Stimulated activated CD4-positive, alpha-beta T cell treated with anti-CD3 and anti-CD28 coated beads, Interleukin-12 subunit alpha, Interleukin-12 subunit beta, amount 100 ng/mL, for 4 hours (primary cell): ENCODE data around the gene UCP2.
A peak's percentile ranks its signal among the peaks of the same experiment; 100 is the strongest.
"Not testable (repeated sequence)": the region's sequence is repeated elsewhere in the genome, so short reads cannot be mapped to it uniquely, and the experiment has no call there.

Experiments used
- DNase-seq: peaks from one replicate; pipeline ENCODE4 v3.0.0-alpha.2; 2020

Gene UCP2

DNA sequence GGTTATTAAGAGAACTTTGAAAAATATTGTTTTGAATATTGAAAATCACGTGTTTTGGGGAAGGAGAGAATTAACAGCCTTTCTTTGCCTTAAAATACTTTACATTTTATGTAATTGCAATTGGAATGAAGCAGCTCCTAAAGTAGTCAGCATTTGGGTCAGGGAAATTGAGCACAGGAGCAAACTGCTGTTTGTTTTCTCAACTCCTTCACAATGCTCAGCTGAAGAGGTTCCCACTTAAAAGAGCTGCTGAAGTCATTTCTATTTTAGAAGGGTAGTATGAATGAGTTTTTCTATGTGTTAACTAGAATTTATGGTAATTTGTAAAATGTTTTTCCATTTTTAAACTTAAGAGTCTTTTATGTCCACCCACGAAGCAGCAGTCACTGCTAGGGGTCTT lies 8.1 kb upstream of the UCP2 start:
- DNase-seq: no peak

DNA sequence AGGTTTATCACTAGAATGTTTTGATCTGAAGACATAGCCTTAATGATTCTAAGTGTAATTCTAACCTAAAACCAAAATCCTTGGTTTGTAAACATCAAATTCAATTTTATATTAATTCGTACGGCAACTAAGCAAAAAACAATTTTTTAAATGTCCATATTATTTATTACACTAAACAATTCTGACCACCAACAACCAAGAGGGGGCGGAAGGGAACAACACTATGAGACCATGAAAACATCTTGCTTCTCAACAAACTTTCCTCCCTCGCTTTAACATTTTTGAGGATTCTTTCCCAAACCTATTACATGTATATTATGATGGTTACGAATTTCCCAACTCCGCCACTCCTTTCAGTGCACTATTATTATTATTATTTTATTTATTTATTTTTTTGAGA lies 6.5 kb upstream of the UCP2 start:
- no peak for DNase-seq

DNA sequence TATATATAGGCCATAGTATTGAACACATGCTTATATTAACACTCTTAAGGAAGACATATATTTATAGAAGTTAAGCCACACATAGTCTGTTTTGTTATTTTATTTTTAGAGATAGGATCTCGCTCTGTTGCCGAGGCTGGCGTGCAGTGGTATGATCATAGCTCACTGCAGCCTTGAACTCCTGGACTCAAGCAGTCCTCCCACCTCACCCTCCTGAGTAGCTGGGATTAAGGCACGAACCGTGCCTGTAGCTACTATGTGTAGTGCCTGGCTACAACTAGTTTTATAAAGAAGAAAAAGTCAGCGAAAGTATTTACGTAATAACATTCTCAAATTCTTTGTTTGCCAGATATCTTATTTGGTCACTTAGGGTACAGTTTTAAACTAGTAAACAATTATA lies 5.6 kb upstream of the UCP2 start:
- no peak for DNase-seq

DNA sequence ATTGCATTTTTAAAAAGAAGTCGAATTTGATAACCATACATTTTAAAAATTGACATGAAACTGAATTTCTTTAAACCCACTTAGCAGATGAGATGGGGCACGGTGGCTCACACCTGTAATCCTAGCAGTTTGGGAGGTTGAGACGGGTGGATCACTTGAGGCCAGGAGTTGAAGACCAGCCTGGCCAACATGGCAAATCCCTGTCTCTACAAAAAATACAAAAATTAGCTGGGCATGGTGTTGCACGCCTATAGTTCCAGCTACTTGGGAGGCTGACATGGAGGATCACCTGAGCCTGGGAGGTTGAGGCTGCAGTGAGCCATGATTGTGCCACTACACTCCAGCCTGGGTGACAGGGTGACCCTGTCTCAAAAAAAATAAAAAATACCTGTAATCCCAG lies 3.0 kb upstream of the UCP2 start:
- DNase-seq: not testable (repeated sequence)

DNA sequence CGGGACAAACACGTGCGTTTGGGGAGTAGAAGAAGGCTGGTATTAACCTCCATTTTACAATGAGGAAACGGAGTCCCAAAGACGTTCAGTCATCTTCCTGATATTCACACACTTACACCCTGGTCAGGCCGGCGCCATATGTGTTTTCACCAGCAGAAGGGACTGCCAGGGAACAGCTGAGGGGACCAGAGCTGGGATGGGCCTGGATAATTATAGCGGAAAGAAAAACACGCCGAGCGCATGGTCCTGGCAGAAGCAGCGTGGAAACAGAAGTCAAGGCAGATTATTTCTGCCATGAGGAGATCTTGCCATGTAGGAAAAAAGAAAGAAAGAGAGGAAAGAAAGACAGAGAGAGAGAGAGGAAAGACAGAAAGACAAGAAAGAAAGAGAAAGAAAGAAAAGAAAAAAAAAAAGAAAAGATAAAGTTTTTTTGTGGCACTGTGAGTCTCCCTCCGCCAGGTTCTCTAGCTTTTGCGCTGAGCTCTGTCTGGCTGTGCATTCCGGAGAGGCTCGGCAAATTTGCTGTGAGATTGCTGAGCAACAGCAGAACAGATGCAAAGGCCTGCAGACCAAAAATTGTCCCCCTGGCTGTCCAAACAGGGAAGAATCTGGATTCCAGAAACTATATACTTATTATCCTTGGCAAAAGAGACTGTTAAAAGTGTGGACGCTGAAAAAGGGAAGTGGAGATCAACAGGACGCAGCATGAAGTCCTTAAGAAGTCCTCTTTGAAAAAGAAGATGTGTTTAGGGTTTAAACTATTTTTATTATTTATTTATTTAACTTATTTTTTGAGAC lies 1.3 kb upstream of the UCP2 start:
- no peak for DNase-seq

DNA sequence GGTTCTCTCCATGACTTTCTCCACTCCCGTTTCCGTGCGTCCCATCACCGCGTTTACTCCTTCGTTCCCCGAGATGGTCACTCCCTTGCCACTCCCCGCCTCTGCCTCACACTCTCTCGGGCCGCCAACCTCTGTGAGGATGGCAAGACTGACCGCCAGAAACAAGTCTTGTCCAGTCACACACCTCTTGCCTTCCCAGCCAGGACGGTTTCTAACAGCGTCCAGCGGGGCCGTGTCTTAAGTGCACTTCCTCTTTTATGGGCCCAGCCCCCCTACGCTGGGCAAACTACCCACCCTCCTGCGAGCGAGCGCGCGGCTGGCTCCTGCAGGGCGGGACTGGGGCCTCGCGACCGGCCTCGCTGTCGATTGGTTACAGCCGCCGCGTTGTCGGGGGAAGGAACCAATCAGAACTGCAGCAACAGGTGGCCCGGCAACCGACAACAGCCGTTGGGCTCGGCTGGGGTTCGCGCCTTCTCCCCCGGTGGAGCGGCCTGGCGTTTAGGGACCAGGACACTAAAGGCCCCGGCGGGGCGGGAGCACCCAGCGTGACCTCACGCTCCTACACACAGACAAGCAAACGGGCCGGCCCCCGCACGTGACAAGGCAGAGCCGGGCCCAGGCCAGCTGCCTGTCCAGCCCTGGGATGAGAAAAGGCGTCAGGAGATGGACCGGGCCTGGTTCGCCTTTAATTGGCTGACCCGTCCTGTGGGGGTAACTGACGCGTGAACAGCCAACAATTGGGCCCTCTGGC lies 522 bp upstream of the UCP2 start:
- DNase-seq: peak; percentile 90

DNA sequence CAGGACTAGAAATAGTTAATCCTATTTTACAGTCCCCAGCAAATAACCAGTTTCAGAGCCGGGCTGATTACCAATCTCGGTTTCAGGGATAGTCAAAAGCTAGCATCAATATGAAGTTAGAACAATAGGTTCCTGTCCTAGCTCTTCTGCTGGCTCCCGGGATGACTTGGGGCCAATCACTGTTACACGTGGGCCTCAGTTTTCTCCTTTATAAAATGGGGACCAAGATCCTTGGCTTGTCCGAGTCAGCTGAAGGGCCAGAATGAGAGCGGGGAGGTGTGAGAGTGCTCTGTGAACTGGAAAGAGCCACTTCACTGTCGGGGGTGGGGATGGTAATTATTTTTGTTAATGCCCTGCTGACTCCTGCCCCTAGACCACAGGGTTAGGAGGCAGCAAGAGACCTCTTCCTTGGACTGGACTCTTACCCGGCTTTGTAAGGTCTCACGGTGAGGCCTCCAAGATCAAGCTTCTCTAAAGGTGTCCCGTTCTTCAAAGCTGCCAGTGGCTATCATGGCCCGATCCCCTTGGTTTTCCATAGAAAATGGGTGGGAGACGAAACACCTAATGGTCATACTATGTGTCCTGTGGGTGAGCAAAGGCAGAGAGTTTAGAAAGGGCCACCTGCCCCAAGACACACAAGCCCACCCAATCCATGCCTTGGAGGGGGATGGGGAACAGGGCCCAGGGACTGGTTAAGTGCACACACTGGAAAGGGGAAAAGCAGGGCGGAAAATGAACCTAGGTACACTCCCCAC lies 1.4 kb downstream of the UCP2 start:
- DNase-seq: no peak

DNA sequence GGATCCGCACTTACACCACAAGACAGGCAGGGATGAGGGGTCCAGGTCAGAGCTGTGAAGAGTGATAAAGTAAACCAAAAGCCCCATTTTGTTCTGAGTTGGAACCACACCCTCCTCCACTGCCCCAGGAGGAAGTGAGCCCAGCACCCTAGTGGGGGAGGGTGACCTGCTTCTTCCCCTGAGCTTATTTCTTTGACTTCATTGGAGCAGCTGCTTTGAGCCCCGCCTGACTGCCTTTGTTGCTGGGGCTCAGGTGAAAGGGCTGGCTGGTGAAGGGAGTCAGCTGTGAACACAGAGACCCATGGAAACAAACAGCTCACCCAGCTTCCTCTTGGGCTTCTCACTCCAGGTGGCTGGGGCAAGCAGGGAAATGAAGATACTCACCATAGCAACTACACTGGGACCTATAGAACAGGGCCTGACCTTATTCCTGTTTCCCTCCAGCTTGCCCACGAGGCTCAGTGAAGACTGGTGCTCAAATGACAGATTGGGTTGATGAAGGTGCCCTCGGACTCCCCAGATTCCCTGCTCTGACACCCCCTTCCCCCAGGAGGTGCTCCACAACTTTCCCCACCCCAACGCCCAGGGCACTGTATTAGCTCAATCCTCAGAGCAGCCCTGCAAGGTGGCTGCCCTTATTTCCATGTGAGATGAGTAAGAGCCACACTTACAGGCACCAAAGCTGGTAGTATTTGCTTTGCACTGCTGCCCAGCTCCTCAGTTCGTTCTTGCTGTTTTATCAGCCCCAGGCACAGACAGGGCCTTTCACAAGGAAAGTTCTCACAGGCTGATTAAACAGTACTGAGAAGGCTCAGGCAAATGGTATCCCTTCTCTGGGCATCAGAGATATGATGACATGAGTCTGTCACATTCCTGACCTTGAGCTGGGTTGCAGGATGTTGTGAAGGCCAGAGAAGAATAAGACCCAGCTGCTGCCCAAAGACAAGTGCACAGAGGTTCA lies 2.4 kb downstream of the UCP2 start:
- peak; percentile 47 for DNase-seq

DNA sequence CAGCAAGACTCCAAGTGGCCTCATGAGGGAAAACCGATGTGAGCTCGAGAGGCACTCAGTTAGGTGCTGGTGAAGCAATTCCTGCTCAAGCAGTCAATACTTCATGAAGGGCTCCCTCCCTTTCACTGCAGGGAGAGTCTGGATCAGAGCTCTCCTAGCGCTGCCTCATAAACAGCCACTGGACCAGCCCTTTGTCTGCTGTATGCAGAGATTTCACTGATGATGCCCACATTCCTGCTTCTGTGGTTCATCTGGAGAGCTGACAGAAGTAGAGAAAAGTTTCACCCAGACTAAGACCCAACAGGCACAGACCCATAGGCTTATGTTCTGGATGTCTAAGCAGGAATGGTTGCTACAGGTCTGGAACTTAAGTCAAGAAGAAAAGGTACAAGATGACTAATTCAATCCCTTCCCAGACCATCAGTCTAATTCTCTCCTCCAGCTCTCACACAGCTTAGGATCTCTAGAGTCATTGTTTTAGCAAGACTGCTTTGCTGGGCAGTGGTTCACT lies 4.0 kb downstream of the UCP2 start:
- DNase-seq: no peak

DNA sequence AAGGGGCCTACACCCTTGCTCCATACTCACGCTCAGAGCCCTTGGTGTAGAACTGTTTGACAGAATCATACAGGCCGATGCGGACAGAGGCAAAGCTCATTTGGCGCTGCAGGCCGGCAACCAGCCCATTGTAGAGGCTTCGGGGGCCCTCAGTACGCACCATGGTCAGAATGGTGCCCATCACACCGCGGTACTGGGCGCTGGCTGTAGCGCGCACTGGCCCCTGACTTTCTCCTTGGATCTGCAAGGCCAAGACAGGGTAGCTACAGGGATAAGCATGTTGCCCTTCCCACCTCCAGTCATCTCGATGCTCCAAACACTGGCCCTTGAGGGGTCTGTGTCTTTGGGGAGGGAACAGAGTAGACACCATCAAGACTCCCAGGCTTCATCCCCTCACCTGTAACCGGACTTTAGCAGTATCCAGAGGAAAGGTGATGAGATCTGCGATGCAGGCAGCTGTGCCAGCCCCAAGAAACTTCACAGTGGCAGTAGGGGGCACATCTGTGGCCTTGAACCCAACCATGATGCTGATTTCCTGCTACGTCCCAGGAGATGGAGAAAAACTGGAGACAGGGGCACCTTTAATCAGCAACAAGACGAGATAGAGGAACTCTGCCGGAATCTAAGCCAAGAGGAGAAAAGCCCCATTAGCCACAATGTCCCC lies 4.7 kb downstream of the UCP2 start:
- DNase-seq: no peak

DNA sequence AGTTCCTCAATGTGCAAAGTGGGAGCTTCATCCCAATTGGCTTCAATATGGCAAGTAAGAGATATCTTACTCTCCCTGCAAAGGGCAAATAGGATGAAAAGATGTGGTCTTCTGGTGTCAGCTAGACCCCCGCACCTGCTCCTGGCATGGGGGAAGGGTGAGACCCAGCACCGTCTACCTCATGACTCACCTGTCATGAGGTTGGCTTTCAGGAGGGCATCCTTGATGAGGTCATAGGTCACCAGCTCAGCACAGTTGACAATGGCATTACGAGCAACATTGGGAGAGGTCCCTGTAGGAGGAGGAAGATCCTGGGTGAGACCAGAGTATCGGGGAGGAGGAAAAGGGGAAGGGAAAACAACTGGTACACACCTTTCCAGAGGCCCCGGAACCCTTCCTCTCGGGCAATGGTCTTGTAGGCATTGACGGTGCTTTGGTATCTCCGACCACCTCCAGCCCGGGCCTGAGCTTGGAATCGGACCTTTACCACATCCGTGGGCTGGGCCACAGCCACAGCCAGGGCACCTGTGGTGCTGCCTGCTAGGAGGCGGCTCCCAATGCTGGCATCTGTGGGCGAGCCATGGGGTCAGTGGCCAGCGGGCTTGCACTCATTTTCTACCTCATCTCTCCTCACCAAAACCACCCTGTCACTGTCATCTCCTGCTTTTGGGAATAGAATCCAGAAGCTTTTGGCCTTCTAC lies 6.0 kb downstream of the UCP2 start:
- no peak for DNase-seq

DNA sequence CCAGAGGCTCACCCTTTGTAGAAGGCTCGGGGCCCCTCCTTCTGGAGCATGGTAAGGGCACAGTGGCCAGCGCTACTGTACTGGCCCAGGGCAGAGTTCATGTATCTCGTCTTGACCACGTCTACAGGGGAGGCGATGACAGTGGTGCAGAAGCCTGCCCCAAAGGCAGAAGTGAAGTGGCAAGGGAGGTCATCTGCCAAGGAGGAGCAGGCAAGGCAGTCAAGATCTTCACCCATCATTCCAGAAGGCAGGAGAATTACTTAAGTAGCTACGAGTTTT lies 7.2 kb downstream of the UCP2 start:
- DNase-seq: no peak

DNA sequence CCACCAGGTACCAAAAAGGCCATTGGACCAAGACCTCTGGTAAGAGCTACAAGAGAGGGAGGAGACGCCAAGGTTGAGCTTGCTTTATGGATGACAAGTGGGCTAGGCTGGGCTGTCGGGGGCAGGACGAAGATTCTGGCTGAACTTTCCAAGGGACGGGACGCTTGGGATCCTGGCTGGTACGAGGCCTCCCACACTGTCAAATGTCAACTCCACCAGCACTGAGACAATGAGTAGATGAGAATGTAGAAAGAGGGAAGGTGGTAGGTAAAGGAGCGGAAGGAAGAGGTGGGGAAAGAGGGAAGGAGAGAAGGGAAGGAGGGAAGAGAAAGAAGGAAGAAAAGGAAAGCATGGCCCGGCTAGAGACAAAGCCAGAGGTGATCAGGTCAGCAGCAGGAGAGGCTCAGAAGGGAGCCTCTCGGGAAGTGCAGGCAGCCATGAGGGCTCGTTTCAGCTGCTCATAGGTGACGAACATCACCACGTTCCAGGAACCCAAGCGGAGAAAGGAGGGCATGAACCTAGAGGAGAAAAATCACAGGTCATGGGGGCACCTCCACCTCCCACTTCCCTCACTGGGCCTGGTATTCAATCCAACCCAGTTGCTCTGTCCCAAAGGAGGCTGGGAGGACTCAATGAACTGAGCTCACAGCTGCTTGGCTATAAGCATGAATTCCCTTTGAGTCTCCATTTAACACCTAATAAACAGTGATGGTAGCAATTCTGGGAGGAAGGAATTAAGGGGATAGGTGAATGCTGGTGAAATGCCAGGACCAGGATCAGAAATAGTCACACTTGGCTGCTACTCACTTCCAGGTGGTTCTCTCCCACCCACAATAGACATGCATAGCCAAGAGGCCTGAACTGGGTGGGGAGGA lies 7.8 kb downstream of the UCP2 start:
- DNase-seq: no peak

DNA sequence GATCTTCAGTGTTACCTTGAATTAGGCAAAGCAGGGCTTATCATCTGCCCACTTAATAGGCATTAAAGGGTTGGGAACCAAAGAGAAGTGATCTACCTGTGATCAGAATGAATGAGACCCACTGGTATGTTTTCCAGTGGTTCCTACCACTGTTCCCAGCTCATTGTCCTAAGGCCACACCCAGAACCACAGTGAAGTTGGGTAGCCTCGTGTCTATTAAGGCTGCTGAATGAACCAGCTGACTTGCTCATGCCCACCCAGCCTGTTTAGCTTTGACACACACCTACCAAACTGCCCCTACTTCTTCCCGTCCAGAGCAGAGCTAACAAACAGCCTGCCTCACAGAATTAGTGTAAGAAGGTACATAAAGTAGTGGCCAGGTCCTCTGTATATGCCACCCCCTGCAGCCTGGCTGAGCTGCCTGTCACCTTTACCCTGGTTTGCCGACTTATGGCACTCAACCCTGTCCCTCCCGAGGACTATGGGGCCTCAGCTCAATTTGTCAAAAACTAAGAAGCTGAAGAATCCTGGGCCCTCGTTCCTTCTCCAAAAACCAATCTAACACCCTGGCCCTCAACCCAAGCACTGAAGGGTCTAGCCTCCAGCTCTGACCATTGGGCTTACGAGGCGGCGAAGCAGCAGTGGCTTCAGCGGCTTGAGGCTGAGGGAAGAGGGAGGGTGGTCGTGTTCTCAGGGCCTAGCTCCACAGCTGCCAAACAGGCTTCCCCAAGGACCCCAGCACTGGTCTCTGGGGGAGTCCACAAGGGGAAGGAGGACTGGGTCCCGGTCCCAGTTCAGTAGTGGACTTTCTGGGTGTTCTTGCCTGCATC lies 9.8 kb downstream of the UCP2 start:
- DNase-seq: no peak

DNA sequence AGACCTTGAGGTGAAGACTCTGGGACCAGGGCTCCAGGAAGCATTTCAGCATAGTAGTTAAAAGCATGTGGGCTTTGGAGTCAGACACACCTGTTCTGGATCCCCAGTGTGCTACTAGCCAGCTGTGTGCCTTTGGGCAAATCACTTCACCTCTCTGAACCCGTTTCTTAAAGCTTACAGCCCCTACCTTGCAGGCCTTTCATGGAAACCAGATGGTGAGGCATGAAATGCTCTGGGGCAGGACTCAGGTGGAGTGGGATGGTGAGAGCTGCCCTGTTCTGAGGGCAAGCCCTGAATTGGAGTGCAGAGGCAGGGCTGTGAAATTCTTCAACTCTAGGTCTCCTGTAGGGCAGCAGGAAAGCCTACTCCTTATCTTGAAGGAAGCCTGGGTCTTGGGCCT lies 10.5 kb downstream of the UCP2 start:
- DNase-seq: no peak

DNA sequence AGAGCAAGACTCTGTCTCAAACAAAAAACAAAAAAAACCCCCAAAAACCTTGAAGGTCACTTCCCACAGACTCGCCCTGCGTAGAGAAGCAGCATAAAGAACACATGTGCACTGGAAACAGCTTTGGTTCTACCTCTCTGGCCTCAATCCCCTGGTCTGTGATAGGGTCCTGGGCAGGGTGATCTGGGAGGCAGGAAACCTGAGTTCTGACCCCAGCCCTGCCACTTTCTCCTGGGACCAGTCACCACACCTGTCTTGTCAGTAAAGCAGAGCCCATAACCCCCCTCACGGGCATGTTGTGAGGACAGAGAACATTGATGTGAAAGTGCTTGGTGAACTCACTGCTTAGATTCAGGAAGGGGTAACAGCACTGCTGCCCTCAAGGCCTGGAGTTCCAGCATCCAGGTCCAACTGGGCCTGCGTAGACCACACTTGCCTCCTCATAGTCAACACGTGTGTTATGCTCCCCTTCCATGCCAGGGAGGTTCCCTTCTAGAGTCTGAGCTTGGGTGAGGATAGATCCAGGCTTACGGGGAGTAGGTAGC lies 11.4 kb downstream of the UCP2 start:
- no peak for DNase-seq

DNA sequence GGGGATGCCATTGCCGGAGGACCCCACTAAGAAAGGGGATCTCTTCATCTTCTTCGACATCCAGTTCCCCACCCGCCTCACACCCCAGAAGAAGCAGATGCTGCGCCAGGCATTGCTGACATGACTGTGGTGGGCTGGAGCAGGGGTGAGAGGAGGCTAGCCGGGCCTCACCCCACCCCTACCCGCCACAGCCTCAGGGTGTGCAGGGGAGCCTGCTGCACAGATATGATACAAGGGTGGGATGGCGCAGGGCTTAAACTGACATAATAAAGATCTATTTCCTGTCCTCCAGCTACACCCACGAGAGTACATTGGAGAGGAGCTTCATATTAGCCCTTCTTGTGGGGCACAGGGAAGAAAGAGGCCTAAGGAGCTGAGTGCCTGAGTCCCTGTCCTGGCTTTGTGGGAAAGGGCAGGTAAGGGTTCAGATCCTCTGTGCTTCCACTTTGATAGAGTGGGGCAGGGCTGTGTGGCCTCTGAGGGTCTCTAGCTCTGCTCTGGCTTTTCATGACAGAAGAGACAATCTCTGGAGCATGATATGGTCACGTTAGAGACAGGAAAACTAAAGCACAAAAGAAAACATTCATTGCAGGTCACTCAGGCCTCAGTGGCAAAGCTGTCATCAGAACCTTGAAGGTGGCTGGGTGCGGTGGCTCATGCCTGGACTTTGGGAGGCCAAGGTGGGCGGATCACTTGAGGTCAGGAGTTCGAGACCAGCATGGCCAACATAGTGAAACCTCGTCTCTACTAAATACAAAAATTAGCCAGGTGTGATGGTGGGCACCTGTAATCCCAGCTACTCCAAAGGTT lies 12.4 kb downstream of the UCP2 start:
- no peak for DNase-seq

DNA sequence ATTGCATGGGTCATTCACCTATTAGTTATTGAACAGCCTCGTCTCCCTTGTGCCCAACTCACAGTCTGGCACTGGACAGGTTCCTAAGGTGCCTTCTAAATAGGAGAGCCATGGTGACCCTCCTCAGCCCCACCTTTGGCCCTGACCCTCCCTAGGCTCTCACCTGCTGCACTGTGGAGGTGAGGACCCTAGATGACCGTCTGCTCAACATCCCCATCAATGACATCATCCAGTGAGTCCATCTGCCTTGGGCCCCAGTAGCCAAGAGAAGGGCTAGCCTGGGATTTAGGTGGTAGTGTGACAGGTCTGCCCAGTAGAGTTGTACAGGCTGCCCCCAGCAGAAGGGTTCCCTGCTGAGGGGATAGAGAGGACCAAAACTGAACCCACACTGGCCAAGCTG lies 13.6 kb downstream of the UCP2 start:
- no peak for DNase-seq
